HG03135 (cell line): ENCODE measurements around the gene STK17B.

ENCODE experiments used
- ATAC-seq: cut with Tn5 transposase; IDR thresholded peaks from one replicate; pipeline ENCODE4 v1.9.1; 2021; ENCODE audit warnings: mild to moderate bottlenecking, moderate library complexity; ENCODE audit not compliant: unreplicated experiment

STK17B gene

DNA sequence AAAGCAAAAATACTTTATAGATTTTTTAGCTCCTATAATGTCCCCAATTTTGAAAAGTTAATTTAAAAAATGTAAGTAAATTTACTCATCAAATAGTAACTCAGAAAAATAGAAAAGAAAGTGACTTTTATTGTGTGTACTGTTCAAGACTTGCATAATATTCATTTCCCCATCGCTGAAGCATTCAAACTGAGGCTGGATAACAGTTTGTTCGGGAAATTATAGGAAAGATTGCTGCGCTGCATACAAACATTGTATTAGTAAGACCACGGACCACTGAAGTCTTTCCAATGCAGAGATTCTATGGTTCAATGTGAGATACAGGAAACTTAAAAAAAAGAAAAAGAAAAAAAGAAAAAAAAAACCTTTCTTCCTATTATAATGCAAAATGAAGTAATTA lies 10.4 kb downstream of the STK17B start:
- ATAC-seq, result no peak

DNA sequence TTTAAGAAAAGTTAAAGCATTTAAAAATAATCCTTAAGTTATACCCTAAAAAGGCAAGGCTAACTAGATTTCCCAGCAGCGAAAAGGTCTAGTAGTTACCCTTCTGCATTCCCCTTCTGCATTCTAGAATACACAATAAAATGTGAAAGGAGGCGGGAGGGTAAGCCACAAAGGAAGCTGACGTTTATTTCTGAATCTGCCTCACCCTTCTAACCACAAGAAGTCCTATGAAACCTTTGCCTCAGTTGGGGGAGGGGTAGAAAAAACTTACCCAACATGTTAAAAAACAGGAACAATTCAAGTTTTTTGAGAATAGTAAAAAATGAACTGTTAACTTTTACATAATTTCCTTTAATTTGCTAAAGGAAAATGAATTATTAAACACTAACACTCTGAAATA lies 11.3 kb downstream of the STK17B start:
- peak; percentile 73 for ATAC-seq

- no peak for ATAC-seq
These were observed 12.0 kb downstream of the STK17B start for GRCh38 chr2:196159221-196159892.

DNA sequence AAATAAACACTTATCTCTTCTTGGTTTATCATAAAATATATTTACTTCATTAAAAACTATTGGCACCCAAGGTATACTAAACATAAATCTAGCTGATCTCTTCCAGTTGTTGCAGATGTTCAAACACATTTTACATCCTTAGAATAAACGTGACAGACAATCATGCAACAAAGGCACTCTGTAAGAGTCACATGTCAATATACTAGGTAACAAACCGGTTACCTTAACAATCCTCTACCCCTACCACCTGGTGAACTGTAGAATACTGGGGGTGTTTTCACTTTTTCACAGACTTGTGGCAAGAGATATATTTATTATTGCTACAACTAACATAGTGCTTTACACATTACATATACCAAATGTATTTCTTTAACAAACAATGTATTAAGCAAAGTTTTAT lies 15.8 kb downstream of the STK17B start:
- no peak for ATAC-seq

DNA sequence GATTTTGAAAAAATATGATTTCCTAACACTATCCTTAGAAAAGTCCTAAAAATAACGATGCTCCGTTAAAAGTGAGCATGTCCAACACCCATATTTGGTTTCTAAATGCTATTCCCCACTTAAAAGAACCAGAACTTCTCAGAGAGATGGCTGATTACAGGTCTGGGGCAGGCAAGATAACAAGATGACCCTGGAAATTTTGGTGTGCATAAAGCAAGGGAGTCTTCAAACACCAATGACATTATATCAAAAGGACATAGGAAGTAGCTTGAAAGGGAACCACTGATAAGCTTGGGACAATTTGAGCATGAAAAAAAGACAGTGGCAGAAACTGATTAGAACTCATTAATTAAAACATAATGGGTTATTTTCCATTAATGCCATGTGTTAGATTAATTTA lies 17.9 kb downstream of the STK17B start:
- no peak for ATAC-seq

DNA sequence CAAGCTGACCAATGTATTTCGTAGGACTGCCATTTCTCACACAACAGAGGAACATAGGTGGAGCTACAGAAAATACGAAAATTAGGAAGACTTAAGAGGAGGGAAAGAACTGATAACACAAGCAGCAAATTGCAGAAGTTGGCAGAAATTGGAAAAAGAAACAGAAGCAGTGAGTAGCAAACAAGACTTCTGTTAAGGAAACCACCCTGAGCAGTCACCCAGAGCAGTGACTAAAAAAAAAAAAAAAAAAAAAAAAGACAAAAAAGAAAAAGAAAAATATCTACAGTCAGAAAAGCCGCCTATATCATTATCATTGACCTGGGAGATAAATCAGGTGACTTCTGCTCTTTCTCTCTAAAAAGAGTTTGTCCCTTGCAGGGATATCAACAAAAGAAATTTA lies 21.4 kb downstream of the STK17B start:
- peak; percentile 43 for ATAC-seq

DNA sequence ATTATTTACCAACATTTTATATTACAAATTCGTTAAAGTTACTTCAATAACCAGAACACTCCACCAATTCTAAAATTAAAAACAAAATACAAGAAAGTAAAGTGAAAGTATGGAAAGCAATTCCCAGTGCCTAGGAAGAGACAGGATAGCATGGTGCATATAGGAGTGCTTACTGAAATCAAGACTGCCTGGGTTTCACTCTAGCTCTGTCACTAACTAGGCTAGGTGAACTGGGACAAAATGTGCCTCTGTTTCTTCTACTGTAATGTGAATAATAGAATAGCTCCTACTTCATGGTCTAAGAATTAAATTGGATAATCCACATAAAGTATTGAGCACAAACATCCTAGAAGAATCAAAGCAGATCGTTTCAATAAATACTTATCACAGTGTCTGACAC lies 22.6 kb downstream of the STK17B start:
- no peak for ATAC-seq

DNA sequence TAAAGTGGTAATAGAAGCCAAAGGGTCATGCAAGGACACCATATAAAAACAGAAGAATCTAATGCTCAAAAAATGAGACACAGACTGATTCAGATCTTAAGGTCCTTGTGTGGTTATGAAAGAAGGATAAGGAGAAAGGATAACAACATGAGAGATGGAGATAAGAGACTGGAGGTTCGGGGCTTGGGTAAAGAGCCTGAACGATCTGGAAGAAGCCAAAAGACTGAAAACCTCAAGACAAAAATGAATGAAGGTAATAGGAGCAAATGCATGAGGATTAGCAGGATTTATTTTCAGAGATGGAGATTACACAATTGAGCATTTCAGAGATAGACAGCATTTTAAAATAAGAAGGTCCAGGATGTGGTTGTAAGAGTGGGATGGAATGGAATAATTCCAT lies 26.1 kb downstream of the STK17B start:
- no peak for ATAC-seq

DNA sequence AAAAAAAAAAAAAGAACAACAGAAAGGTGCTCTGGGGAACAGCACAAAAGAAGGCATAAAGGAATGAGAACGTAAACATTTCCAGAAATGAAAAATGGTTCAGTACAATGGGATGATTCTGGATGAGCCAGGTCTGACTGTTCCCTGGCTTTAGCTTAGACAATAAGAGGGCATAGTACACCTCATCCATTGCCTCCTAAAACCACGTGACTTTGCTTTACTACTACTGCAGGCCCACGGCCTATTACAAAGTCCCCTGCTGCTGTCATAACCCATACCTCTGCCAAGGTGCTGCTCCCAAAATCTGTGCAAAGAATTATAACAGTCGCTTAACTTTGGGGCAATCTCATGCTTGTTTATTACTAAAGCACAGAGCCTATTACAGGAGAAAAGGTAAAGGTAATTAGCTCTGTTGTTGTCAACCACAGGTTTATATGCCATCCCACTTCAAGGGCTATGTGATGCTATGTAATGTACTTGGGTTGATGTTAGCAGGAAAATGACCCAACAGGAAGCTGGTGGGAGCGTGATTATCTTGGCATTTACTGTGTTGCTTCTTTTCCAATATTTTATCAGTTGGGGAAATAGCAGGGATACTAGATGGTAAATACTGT lies 26.8 kb downstream of the STK17B start:
- no peak for ATAC-seq

- ATAC-seq, result no peak
These were observed 27.6 kb downstream of the STK17B start for GRCh38 chr2:196143730-196144131.

GRCh38 chr2:196142825-196143224 lies 28.6 kb downstream of the STK17B start:
- no peak for ATAC-seq

DNA sequence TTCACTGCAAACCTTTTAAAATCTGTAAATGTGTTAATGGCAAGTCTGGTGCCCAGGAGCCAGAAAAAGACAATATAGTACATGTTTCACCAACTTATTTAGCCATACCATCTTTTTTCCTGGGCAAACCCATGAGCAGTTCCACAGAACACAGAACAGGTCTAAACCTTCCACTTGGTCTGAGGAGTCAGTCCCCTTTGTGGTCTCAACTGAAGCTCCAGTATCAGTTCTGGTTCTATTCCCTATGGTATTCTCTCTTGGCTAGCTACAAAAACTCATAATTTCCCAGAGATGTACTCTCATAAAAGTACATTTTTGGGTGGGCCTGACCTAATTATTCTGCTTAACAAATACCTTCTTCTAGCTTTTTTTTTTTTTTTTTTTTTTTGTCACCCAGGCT lies 31.2 kb downstream of the STK17B start:
- ATAC-seq, result no peak

DNA sequence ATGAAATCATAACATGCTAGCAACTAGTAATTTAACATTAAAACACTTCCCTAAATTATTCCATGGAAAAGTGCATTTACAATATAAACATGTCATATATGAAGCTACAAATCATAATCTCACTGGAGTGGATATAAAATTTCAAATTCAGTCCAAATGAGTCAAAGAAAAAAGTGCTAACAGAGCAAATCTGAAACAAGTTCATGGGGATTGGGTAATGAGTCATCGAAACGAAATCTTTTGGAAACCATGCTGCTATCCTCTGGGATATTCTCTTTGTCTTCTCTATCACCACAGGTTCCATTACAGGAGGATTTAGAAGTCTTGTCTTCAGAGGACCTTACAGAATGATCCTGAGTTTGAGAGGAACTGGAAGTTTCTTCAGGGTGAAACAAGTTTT lies 34.1 kb downstream of the STK17B start:
- ATAC-seq, result no peak

DNA sequence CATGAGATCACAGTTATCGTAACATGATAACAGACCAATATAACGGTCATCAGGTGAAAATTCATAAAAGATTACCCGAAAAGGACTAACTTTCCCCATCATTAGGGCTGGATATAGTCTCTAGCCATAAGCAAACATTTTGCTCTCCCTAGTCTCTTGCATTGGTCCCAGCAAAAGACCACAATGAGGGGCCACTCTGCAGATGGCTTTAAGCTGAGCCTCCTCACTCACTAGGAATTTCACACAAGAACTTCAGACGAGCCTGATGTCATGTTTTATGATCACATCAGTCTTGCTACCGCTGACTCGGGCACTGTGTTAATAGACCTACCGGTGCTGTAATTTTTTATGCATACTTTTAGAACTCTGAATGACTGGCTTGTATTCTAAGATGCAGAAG lies 35.2 kb downstream of the STK17B start:
- no peak for ATAC-seq

DNA sequence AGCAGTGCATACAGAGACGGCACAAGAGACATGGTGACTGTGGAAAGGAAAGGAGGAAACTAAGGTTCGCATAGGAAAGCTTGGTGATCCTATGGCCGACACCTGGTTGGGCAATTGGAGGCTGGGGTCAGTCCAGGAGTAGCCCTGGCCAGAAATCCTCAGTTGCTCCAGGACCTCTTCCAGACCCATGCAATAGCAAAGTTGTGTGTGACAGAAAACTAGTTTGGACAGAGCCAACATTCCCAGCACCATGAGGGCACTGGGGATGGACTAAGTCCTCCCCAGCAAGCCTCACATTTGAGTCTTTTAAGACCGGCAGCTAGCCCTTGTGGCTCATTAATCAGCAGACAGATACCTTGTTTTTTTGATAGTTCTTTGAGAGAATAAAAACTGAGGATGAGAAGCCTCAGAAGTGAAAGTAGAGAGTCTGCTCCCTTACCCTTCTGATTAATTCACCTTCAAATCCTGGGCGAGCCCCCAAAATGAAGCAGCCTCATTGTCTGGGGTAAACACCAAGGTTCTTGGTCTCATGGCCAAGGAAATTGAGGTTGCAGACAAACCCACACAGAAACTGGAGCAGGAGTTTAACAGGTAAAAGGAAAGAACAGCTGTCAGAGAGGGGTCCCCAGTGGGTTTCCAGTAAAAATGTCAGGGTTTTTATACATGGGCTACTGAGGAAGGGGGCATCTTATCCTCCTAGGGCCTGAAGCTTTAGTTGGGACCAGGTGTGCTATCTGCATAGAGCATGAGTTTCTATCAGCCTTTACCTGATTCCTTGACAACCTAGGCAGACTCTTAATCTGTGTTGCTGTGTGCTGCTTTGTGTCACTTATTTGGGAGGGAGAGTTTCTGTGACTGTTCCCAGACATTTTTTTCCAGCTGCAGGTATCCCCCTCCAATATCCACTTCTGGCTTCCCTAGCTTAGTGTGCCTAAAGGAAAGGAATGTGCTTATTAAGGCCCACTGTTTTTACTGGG lies 39.1 kb downstream of the STK17B start:
- ATAC-seq, result no peak

DNA sequence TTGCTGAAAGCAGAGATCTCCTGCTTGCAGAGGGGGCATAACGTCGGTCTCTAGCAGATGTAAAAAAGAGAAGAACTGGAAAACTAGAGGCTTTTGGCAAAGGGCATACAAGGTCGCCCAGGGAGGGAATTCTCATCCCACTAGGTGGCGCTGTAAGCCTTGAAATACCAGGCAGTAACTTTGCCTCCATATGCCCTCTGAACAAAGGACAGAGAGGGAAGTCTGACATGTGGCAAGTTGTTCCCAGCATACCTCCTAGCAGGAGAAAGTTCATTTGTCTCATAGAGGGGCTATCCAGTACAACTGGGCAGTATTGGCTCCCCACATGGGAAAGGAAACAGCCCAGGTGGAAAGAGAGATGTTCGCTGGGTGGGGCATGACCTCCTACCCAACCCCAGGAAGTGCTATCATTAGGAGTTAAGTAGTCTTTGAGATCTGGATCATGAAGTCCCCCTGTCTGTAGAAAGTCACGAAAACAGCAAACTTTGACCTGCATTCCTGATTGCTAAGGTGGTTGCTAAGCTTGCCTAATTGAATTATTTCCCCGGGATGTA lies 39.9 kb downstream of the STK17B start:
- no peak for ATAC-seq

DNA sequence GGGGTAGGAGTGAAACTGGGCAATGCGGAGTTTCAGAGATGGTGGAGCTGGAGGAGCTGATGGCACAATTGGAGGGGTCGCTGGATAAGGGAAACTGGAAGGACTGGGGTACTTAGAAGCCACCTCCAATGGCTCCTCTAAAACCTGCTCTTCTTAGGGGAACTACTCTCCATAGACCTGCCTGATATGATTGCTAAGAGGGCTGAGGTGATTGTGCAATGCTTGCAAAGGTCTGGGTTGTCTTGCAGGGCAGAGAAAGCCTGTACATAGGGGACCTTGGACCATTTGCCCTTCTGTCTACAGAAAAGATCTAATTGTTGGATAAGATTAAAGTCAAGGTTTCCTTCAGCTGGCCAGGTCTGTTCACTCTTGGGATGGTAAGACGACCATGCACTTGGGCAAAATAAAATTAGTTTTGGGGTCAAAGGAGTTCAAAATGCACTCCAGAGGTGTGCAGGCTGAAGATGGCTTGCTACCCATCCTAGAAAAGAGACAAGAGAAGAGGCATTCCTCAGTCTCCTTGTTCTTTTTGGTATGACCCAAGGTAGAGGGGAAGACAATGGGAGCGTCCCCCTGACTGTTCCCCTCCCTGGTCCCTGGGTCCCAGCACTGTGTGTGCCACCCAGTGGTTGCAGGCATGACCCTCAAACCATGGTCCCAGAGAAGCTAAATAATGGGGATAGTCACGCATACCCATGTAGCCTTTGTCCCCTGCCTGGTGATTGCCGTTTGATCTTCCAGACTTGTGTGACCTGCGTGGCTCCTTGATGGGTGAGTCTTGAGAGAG lies 41.1 kb downstream of the STK17B start:
- ATAC-seq, result no peak

- no peak for ATAC-seq
These were observed 42.6 kb downstream of the STK17B start for GRCh38 chr2:196128749-196129148.

DNA sequence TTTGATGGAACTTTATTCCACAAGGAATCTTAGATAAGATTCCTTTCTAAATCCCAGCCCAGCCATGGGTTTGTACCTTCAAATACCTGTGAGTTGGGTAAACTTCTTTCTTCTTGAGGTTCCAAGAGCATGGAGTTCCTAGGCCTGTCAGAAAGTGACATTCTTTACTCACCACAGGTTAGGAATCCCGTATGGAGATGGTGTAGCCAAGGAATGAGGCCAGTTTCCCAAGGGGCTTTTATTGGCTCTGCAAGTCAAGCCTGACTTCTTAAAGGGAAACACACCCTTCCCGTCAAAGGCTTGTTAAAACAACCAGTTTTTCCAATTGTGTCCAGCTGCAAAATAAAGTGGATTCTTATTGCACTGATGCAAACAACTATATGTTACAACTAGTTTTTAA lies 45.8 kb downstream of the STK17B start:
- no peak for ATAC-seq

GRCh38 chr2:196123679-196124373 lies 47.6 kb downstream of the STK17B start:
- ATAC-seq, result no peak
